VCaP (cell line): ENCODE measurements around the gene KLK11.

Experiments used
- H3K27ac ChIP-seq: fragments of 450-650 bp; 2 replicates; pipeline ENCODE4 v1.5.1; 2017
- TF ChIP-seq, protein P1 (sequence below): fragments of 450-650 bp; conservative IDR thresholded peaks from 2 replicates; pipeline ENCODE4 v1.5.1; 2017; ENCODE audit warnings: mild to moderate bottlenecking, moderate library complexity

KLK11 gene

DNA sequence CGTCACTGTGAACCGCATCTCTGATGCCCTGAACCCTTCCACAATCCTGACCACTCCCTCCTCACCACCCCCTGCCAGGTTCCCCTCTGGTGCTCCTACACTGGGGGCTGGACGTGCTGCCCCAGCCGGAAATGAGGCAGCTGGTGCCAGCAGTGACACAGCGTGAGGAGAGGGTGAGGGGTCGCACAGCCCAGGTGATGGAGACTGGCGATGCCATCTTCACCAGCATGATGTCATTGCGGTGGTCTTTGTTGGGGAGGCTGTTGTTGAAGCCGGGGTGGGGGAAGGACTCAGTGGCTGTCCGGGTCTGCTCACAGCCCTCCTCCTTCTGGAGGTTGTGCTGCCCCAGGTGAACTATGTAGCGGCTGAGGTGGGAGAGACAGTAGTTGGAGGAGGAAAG lies 2.5 kb downstream of the KLK11 start:
- TF ChIP-seq, protein P1, sequence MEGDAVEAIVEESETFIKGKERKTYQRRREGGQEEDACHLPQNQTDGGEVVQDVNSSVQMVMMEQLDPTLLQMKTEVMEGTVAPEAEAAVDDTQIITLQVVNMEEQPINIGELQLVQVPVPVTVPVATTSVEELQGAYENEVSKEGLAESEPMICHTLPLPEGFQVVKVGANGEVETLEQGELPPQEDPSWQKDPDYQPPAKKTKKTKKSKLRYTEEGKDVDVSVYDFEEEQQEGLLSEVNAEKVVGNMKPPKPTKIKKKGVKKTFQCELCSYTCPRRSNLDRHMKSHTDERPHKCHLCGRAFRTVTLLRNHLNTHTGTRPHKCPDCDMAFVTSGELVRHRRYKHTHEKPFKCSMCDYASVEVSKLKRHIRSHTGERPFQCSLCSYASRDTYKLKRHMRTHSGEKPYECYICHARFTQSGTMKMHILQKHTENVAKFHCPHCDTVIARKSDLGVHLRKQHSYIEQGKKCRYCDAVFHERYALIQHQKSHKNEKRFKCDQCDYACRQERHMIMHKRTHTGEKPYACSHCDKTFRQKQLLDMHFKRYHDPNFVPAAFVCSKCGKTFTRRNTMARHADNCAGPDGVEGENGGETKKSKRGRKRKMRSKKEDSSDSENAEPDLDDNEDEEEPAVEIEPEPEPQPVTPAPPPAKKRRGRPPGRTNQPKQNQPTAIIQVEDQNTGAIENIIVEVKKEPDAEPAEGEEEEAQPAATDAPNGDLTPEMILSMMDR, result no peak

DNA sequence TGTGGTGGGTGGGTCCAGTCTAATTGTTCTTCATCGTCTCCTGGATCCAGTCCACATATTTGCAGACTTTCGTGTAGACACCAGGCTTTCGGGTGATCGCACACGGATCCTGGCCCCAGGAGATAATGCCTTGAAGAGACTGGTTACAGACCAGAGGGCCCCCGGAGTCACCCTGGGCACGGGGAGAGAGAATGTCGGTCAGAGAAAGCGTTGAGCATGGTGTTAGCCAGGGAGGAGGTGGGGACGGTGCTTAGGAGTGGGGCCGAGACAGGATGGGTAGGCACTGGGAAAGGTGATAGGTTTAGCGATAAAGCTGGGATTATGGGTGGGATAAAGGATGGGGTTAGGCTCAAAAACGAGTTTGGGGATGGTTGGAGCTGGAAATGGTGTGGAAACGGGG lies 3.9 kb downstream of the KLK11 start:
- H3K27ac ChIP-seq, result no peak overlapping the region

More for the DNA sequence above, 2.5 kb downstream of the KLK11 start:
- H3K27ac ChIP-seq, result no peak overlapping the region

DNA sequence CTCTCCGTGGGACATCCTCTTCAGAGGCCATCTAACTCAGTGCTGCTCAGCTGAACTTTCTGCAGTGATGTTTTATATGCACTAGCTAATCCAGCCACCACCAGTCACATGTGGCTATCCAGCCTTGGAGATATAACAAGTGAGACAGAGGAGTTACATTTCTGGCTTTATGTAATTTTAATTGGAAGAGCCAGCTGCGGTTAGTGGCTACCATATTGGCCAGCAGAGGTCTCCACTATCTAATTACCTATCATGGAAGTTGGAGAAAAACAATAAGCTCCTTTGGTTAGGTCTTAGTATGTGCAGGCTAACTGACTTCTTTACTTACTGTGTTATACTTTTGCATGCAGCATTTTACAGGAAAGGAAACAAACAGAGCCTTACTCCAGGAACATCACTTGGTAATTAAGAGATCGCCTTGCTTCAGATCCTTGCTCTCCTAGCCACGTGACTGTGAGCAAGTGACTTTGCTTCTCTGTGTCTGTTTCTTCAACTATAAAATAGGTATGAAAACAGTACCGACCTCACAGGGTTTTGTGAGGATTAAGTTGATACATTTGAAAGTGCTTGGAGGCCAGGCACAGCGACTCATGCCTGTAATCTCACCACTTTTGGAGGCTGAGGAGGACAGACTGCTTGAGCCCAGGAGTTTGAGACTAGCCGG lies 5.3 kb downstream of the KLK11 start:
- TF ChIP-seq, protein P1, result peak; percentile 93
- H3K27ac ChIP-seq, result peak overlapping the region; percentile 78

More for the DNA sequence above, 3.9 kb downstream of the KLK11 start:
- TF ChIP-seq, protein P1, result no peak

DNA sequence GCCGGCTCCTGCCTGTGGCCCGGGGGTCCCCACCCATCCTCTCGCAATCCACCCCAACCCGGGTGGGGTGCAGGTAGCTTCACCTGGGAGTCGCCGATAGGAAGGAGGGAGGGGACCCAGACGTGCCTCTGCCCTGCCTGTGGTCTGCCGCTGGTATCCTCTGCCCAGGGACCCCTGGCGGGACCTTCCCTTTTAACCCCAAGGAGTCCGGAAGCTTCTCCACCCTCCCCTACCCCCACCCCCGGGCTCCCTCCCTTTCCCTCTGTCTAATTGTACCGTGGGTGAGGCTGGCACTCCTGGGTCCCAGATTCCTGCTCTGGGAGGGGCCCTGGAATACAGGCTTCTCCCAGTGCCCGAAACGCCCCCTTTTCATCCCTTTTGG lies 6.9 kb downstream of the KLK11 start, which contains the start of gene KLK10:
TSS of gene KLK10 (minus strand) at position 166 of the 382 bp plus-strand sequence. CDS start 579 bp downstream, outside the sequence.
- peak within 1 kb of the TSS; percentile 78 for H3K27ac ChIP-seq
- TF ChIP-seq, protein P1, result no peak

DNA sequence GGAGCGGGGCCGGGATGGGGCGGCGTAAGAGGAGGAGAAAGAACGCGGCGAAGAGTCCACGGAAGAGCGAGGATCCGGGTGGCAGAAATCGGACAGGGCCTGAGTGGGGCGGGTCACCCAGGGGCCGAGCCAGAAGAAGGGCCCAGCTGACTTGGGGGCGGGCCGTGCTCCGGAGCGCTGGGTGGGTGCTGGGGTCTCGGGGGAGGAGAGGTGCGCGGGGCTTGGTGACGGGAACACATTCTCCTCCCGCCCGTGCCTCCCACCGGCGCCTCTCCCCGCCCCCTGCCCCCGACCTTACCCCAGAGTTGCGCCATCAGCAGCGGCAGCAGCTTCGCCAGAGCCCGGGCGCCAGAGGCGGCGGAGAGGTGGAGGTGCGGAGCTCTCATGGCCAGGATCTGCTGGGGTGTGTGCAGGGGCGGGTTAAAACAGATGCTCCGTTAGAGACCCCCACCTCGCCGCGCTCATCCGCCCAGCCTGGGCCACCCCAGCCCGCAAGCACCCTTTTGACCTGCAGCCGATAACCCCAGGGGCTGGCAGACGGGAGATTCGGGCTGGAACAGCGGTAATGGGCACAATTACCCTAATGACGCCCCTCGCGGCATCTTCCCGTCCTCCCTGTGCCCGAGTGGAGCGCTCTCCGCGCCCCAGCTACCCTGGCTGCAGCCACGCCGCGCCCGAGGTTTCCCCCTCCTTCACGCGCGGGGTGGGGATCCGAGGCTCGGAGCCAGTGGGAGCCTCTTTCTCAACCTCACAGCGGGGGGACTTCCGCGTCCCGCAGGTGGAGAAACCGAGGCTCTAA lies 7.5 kb downstream of the KLK11 start:
- TF ChIP-seq, protein P1, result no peak

DNA sequence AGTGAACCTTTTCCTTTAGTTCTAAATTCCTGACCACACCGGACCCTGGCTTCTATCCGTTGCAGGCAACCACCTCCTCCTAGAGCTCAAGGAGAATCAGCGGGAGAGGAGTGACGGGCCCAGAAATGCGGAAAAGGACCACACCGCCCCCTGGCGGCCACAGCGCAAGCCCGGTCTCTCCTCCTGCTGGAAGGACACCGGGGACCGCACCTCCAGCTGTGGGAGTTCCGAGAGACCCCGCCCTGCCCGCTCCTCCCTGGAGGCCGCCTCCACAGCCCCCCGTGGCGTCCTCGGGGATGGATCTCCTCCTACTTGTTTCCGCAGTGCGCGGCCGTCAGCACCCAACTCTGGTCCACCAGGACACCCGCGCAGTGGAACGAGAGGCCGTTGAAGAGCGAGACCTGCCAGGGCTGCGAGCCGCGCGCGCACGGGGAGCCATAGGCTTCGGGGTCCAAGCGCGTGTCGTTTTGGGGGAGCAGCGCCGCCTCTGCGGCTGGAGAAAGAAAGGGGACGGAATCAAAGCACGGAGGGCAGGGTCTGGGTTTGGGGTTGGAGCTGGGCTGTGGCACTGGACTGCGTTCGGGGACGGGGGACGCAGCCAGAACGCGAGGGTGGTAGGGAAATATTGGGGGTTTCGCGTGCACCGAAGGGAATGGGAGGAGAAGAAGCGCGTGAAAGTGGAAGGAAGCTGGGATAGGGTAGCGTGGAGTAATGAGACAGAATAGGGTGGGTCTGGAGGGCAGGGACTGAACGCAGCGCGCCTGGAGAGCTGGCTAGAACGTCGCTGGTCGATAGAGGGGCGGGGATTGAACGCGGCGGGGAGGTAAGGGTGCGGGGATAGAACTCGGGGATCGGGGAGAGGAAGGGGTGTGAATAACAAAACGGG lies 9.4 kb downstream of the KLK11 start:
- no peak overlapping the region for H3K27ac ChIP-seq
- TF ChIP-seq, protein P1, result peak; percentile 97

More for the DNA sequence above, 7.5 kb downstream of the KLK11 start:
- no peak overlapping the region for H3K27ac ChIP-seq
